Superior temporal gyrus (tissue), 1 donor: Measurements from ENCODE around the gene SYT17.

Experiments
- DNase-seq: peaks from one replicate; pipeline ENCODE4 v3.0.0-alpha.2; 2016; ENCODE audit errors: extremely low spot score

The SYT17 gene

DNA sequence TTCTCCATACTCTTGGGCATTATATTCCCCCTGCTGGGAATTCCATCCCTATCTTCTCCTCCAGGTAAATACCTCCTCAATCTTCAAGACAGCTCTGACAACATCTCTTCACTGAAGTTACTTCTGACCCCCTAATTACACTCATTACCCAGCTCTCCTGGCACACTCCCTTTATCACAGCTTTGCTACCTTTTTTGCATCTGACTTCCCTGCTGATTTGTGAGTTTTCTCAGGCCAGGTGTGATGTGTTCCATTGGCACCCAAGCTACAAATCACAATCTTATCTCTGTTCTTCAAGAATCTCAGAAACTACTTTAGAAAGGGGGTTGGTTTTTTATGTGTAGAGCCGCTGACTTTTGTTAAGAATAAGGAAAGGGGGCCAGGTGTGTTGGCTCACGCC lies 131.5 kb downstream of the SYT17 start:
- no peak for DNase-seq

DNA sequence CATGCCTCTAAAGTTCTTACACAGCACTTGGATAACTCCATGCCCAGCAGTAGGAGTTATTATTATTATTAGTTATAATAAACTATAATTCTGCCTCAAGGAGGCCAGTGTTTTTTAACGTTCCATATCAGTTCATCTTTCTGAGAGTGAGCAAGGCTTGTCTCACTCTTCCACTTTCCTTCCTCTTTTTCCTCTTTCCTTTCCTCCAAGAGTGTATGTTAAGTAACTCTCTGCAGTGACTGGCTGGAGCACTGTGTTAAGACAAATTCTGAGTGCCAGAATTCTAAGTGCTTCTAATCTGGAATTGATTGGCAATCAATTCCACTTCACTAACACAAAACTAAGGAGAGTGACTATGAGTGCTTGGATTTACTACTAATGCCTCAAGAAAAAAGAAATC lies 133.9 kb downstream of the SYT17 start:
- DNase-seq, result no peak

DNA sequence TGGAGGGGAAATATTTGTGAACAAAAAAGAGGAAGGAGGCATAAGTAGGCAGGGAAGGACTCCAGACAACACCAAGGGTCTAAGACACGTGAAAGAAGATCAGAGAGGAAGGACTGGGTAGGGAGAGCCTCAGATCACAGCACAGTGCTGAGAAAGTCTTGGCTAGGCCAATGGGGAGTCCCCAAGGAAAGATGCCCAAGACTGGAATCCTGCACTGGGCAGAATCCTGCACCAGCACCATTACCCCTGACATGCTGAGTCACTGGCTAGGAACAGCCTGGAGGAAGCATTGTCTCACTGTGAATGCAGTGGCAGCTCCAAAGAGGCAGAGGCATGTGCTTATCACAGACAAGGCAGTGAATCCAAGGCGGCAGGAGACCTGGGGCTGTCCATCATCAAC lies 136.7 kb downstream of the SYT17 start:
- no peak for DNase-seq

DNA sequence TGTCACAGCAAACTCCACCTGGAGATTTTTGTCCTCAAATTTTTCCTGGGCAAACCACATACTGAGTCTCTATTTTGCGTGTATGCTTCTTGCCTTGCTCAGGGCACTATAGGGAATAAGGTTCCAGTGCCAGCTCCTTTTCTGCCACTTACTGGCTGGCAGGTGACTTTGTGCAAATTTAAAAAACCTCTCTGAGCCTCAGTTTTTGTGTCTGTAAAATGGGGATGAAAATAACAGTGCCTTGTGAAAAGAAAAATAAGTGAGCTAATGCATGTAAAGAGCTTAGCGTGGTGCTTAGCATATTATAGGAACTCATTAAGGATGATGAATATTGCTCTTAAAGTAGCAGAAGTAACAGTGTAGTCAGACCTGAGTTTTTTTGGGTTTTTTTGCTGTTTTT lies 137.4 kb downstream of the SYT17 start:
- no peak for DNase-seq

DNA sequence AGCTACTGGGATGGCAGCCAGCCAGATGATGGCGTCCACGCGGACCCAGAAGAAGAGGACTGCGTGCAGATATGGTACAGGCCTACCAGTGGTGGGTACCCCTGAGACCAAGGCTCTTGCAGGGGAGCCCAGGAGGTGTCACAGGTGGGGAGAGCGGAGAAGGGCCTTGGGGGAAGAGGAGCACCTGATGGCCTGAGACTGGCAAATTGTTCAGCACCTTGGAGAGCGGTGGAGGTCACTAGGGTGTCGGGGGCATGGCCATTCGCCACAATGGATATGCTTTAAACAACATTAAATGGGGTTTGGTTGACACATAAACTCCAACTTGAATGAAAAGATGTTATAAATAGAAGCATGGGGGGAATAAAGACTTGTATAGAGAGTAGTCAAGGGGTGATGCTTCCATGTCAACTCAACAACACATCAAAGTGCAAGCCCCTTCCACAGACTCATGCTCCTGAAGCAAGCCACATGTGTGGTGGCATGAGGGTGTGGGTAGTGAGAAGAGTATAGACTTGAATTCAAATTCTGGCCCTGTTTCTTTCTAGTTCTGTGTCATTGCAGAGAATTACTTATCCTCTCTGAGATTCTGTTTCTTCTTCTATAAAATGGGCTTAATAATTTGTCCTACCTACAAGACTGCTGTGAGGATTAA lies 139.7 kb downstream of the SYT17 start:
- no peak for DNase-seq

DNA sequence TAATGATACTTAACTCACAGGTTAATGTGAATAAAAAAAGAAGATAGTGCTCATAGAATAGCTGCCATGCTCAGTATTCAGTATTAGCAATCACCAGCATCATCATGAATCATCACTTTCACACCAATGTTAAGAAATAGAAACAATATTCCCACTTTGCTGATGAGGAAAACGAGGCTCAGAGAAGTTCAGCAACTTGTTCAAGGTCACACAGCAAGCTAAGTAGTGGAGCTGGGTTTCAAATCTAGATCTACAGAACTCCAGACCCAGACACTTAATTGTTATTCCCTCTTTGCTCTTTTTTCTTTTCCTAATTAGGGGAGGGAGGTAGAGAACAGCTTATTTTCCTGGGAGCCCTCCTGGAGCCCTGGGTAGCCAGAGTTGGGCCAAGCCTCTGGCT lies 140.4 kb downstream of the SYT17 start:
- DNase-seq, result no peak

DNA sequence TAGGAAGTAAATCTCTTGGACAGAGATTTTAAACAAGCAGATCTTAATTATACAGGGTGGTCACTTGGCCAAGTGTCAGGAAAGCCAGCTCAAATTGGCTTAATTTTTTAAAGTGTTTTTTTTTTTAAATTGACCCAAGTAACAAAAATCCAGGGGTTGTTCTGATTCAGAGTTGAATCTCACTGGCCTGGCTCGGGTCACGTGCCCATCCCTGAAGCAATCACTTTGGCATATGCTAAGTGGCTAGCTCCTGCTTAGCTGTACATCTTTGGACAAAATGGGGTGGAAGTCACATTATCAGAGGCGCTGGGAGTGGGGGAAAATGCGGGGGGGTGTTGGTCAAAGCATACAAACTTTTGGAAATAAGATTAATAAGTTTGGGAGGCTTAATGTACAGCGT lies 141.1 kb downstream of the SYT17 start:
- DNase-seq, result no peak

DNA sequence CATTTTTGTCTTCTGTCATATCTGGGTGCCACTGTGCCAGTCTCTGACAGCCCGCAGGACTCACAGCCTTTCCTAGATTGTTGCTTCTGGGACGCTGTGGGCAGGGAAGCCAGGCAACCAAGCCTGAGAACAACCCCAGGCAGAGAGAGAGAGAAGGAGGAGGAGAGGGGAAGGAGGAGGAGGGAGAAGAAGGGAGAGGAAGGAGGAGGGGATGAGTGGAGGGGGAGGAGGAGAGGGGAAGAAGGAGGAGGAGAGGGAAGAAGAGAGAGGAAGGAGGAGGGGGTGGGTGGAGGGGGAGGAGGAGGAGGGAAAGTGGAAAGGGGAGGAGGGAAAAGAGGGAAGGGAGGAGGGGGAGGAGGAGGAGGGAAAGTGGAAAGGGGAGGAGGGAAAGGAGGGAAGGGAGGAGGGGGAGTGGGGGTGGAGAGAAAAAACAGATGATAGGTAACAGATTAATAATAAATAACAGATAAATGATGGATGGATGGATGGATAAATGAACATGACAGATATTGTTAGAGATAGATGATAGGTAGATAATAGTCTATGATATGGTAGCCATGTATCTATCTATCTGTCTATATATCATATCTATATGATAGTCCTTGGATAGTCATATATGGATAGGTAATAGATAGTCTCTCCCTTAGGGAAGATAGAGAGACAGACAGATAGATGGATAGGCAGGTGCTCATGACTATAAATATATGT lies 146.8 kb downstream of the SYT17 start:
- no peak for DNase-seq

DNA sequence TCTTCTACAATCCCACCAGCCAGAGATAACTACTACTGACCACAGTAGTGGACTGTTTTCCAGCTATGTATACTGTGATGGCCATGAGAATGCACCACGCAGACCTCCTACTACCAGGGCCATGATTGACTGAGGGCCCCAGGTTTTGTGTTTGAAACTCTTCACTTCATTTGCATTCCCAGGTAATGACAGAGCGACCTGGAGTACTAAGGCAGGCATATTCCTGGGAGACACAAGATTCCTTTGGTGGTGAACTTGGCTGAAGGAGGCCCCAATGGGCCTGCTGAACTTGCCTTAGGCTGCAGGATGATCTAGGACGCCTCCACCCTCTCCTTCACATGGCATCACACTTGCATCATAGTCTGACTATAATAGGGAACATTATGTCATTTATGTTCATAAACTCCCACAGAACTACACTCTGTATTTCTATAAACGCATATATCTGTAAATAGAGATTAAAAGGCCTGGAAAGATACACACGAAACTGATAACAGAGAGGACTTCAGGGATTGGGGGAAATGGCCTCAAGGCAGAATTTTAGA lies 147.9 kb downstream of the SYT17 start:
- DNase-seq, result no peak

DNA sequence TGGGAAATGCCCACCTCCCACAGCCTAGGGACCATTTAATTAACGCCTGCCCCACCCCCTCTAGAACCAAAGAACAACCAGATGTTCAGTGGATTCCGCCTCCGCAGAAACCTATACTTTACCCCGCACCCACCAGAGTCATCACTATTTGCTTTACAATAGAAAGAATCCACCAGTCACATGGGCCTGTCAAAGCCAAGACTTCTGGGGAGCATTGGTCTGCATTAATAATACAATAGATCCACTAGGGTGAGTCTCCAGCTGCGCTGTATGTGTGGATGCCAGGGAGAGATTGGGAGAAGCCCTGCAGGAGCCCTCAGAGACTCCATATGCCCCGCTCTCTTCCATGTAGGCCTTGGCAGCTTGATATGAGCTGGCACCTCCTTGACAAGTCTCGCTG lies 148.8 kb downstream of the SYT17 start:
- DNase-seq, result no peak
